Measurements from ENCODE around the gene CDKAL1. TPM values are rescaled to one million over a fixed set of nuclear protein-coding genes. Genes with fewer than 3 reads are reported as not detected.

Gene CDKAL1
- total and polyA plus RNA-seq, 2 of the 13 experiments (the other 11 are each of a cell fraction or from before 2014, with no cell fraction given), result 9.5 to 27.7 TPM

DNA sequence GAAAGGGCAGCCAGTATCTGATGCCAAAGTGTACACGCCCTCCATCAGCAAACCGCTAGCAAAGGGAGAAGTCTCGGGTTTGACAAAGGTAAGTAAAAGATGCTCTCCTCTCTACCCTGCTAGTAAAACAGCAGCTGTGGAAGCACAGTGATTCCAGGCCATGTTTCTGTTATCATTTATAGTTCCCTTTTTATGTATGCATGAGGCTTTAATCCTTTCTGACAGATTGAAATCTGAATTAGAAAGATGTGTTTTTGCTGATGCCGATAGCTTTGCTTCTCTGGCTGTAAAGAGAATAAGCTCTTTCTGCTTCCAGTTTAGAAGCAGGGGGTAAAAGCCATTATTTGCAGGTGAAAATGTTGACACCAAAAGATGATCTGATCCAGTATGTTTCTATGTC, 666.9 kb downstream of the CDKAL1 start:
- Histone ChIP-seq H4K20me1 (ENCODE audit: insufficient read depth, low read length) (no peaks in the 10 kb centered on the region), H2AFZ (ENCODE audit: low read length) (no peak overlapping the region), H3K36me3 (replicated peaks in 1 of 2; ENCODE audit: control insufficient read depth in 1 of 2, insufficient read depth in 2 of 2, low read length in 2 of 2) (peaks cover 0 to 2% of the 10 kb centered on the region in 2 experiments; a peak in 3 of 5 replicates), H3K27me3 (ENCODE audit: control insufficient read depth in 1 of 2, insufficient read depth in 2 of 2, low read length in 2 of 2) (no peaks in the 10 kb centered on the region), H3K4me2 (ENCODE audit: low read depth, low read length) (no peak overlapping the region), H3K4me1 (ENCODE audit: insufficient read depth, low read length) (peaks cover 13% of the 10 kb centered on the region), H3K9ac (ENCODE audit: insufficient read depth, low read depth, low read length) (no peak overlapping the region), H3K27ac (ENCODE audit: extremely low read length, insufficient read depth, low read length) (no peak overlapping the region), H3K9me3 (ENCODE audit: low read length) (no peaks in the 10 kb centered on the region), H3K79me2 (ENCODE audit: insufficient read depth, low read length) (no peaks in the 10 kb centered on the region), H3K4me3 (replicated peaks in 1 of 3; ENCODE audit: insufficient read depth in 1 of 3, low read depth in 2 of 3, low read length in 3 of 3) (no peak overlapping the region)
- FAIRE-seq (no peak), ATAC-seq (no peak), DNase-seq (ENCODE audit: low spot score) (no peak)
- TF ChIP-seq, protein P1, sequence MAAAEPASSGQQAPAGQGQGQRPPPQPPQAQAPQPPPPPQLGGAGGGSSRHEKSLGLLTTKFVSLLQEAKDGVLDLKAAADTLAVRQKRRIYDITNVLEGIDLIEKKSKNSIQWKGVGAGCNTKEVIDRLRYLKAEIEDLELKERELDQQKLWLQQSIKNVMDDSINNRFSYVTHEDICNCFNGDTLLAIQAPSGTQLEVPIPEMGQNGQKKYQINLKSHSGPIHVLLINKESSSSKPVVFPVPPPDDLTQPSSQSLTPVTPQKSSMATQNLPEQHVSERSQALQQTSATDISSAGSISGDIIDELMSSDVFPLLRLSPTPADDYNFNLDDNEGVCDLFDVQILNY (CRISPR knock-in tag; conservative IDR thresholded peaks at IDR 0.05), result no peak
- no peak for TF ChIP-seq NCOR1 (IDR thresholded peaks at IDR 0.05; ENCODE audit: borderline replicate concordance, low read length)
- TF ChIP-seq SRSF1 (optimal IDR thresholded peaks at IDR 0.05; ENCODE audit: low read depth, low read length), result no peak
- TF ChIP-seq ETV6 (CRISPR knock-in tag; conservative IDR thresholded peaks at IDR 0.05), result no peak
- TF ChIP-seq LCORL (IDR thresholded peaks at IDR 0.05), result no peak
- TF ChIP-seq LCORL (CRISPR knock-in tag; IDR thresholded peaks at IDR 0.05), result no peak
- TF ChIP-seq ZFP36L1 (CRISPR knock-in tag; IDR thresholded peaks at IDR 0.05), result no peak
- TF ChIP-seq ZNF451 (CRISPR knock-in tag; IDR thresholded peaks at IDR 0.05), result no peak
- no peak for TF ChIP-seq KDM3A (CRISPR knock-in tag; IDR thresholded peaks at IDR 0.05; ENCODE audit: low read depth)
- TF ChIP-seq NFIC (IDR thresholded peaks at IDR 0.05; ENCODE audit: low read length), result no peak
- no peak for TF ChIP-seq NFRKB (IDR thresholded peaks at IDR 0.05)
- no peak for TF ChIP-seq HNRNPLL (IDR thresholded peaks at IDR 0.05; ENCODE audit: low read depth, low read length, poor library complexity, severe bottlenecking)
- TF ChIP-seq, protein P2, sequence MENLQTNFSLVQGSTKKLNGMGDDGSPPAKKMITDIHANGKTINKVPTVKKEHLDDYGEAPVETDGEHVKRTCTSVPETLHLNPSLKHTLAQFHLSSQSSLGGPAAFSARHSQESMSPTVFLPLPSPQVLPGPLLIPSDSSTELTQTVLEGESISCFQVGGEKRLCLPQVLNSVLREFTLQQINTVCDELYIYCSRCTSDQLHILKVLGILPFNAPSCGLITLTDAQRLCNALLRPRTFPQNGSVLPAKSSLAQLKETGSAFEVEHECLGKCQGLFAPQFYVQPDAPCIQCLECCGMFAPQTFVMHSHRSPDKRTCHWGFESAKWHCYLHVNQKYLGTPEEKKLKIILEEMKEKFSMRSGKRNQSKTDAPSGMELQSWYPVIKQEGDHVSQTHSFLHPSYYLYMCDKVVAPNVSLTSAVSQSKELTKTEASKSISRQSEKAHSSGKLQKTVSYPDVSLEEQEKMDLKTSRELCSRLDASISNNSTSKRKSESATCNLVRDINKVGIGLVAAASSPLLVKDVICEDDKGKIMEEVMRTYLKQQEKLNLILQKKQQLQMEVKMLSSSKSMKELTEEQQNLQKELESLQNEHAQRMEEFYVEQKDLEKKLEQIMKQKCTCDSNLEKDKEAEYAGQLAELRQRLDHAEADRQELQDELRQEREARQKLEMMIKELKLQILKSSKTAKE (CRISPR knock-in tag; IDR thresholded peaks at IDR 0.05; ENCODE audit: borderline replicate concordance), result no peak
- TF ChIP-seq, protein P3, sequence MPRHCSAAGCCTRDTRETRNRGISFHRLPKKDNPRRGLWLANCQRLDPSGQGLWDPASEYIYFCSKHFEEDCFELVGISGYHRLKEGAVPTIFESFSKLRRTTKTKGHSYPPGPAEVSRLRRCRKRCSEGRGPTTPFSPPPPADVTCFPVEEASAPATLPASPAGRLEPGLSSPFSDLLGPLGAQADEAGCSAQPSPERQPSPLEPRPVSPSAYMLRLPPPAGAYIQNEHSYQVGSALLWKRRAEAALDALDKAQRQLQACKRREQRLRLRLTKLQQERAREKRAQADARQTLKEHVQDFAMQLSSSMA (CRISPR knock-in tag; IDR thresholded peaks at IDR 0.05), result no peak
- TF ChIP-seq DPF2 (CRISPR knock-in tag; IDR thresholded peaks at IDR 0.05; ENCODE audit: borderline replicate concordance, low read depth), result no peak
- intact Hi-C loops (cut with micrococcal nuclease; ENCODE audit: unreplicated experiment), result no loop called here
- in situ Hi-C loops (cut with HindIII; ENCODE audit: extremely low pct_ligation_motif_present, low pct_unique_long_range_greater_than_20kb), result no loop called here
- 81% methylated on average over 4 of the region's 4 CpGs for WGBS (ENCODE audit: low lambda C conversion rate)
- CTCF ChIA-PET (ENCODE audit: low intra/inter-chr PET ratio, low total read pairs), result no interaction called here
- POLR2A ChIA-PET, result no interaction called here
- BruUV-seq (replicated peaks), result no TSS peak
